T47D (cell line): ENCODE results near the gene DDX53.

Experiments
- DNase-seq, 2 experiments: peaks; one replicate each; pipeline versions ENCODE4 v3.0.0 to v3.0.0-alpha.2; 2011 to 2012; ENCODE audit warnings: low read depth in 1 of 2, low spot score in 1 of 2
- JUND ChIP-seq: IDR thresholded peaks from 2 replicates; pipeline ENCODE4 v1.6.1; 2012; ENCODE audit warnings: low read depth
- in situ Hi-C: cut with HindIII; loops from 2 replicates; pipeline ENCODE4 v1.10.0; 2016; ENCODE audit warnings: low sequenced_read_pairs, low pct_unique_long_range_greater_than_20kb

The DDX53 gene

GRCh38 chrX:22999696-23000223, at the start of gene DDX53:
TSS of gene DDX53 (plus strand) at chrX:22999960. CDS start at chrX:23000058, 98 bp downstream.
- TF ChIP-seq JUND, result no peak
- DNase-seq, result no peak
- in situ Hi-C loops, result no loop called here

- in situ Hi-C loops, result no loop called here
- DNase-seq, result no peak
- no peak for TF ChIP-seq JUND
Measured at GRCh38 chrX:22950269-22951266, 49.2 kb upstream of the DDX53 start.

GRCh38 chrX:22952010-22952409, 47.8 kb upstream of the DDX53 start:
- no peak for DNase-seq
- in situ Hi-C loops, result no loop called here

GRCh38 chrX:22958250-22958649, 41.5 kb upstream of the DDX53 start:
- no peak for DNase-seq
- in situ Hi-C loops, result no loop called here
- TF ChIP-seq JUND, result no peak

More at GRCh38 chrX:22952010-22952409, 47.8 kb upstream of the DDX53 start:
- no peak for TF ChIP-seq JUND

- in situ Hi-C loops, result no loop called here
Measured at GRCh38 chrX:22959204-22959920, 40.4 kb upstream of the DDX53 start.

GRCh38 chrX:22963196-22963595, 36.6 kb upstream of the DDX53 start:
- in situ Hi-C loops, result no loop called here
- no peak for DNase-seq

More at GRCh38 chrX:22959204-22959920, 40.4 kb upstream of the DDX53 start:
- TF ChIP-seq JUND, result no peak
- DNase-seq, result no peak

GRCh38 chrX:22968494-22968893, 31.3 kb upstream of the DDX53 start:
- DNase-seq, result no peak
- TF ChIP-seq JUND, result no peak
- in situ Hi-C loops, result no loop called here

More at GRCh38 chrX:22963196-22963595, 36.6 kb upstream of the DDX53 start:
- no peak for TF ChIP-seq JUND

GRCh38 chrX:22969411-22969810, 30.3 kb upstream of the DDX53 start:
- in situ Hi-C loops, result no loop called here
- TF ChIP-seq JUND, result no peak
- DNase-seq, result no peak

GRCh38 chrX:22970861-22971260, 28.9 kb upstream of the DDX53 start:
- in situ Hi-C loops, result no loop called here
- DNase-seq, result no peak
- no peak for TF ChIP-seq JUND

- in situ Hi-C loops, result no loop called here
- TF ChIP-seq JUND, result no peak
- DNase-seq, result no peak
Measured at GRCh38 chrX:22974616-22975015, 25.1 kb upstream of the DDX53 start.

- in situ Hi-C loops, result no loop called here
- no peak for TF ChIP-seq JUND
- DNase-seq, result no peak
Measured at GRCh38 chrX:22975786-22976185, 24.0 kb upstream of the DDX53 start.

- in situ Hi-C loops, result no loop called here
- no peak for DNase-seq
- TF ChIP-seq JUND, result no peak
Measured at GRCh38 chrX:22985958-22986357, 13.8 kb upstream of the DDX53 start.
